Measurements from ENCODE around the gene AMER1. TPM values are rescaled to one million over a fixed set of nuclear protein-coding genes. Genes with fewer than 3 reads are reported as not detected.

AMER1 gene
- total RNA-seq, 1 experiment from 2014 or later: 6.5 TPM

GRCh38 chrX:64176876-64177275 lies 28.6 kb downstream of the AMER1 start:
- DNase-seq: no peak
- H3K27ac ChIP-seq: no peak overlapping the region
- POLR2A ChIA-PET (ENCODE audit: unreplicated experiment): no interaction called here
- no peak overlapping the region for H3K4me3 ChIP-seq
- H3K4me2 ChIP-seq: no peak overlapping the region
- H3K9me3 ChIP-seq (ENCODE audit: insufficient read depth, low read depth): no peaks in the 10 kb centered on the region
- CTCF ChIA-PET: no interaction called here
- no peaks in the 10 kb centered on the region for H3K4me1 ChIP-seq (replicated peaks; ENCODE audit: insufficient read depth)
- no peaks in the 10 kb centered on the region for H3K27me3 ChIP-seq (ENCODE audit: insufficient read depth, low read depth)
- no peaks in the 10 kb centered on the region for H3F3A ChIP-seq (ENCODE audit: insufficient read depth, low read depth)
- no peaks in the 10 kb centered on the region for H3K36me3 ChIP-seq (ENCODE audit: low read depth)
- H4K20me1 ChIP-seq (ENCODE audit: insufficient read depth): no peaks in the 10 kb centered on the region
- TF ChIP-seq EZH2 (IDR thresholded peaks at IDR 0.05; ENCODE audit: low read depth) (no peak), CTCF (conservative IDR thresholded peaks at IDR 0.05) (no peak)
- no peaks in the 10 kb centered on the region for H3K9me2 ChIP-seq (ENCODE audit: insufficient read depth)
- H3K79me2 ChIP-seq (ENCODE audit: low read depth): no peaks in the 10 kb centered on the region
- H2AFZ ChIP-seq: no peak overlapping the region
- BruUV-seq (replicated peaks): no TSS peak
- intact Hi-C loops (cut with micrococcal nuclease; ENCODE audit: unreplicated experiment): no loop called here

GRCh38 chrX:64169988-64170387 lies 35.5 kb downstream of the AMER1 start:
- BruUV-seq (replicated peaks): no TSS peak

GRCh38 chrX:64152857-64153256 lies 52.7 kb downstream of the AMER1 start:
- Histone ChIP-seq H3K9me3 (ENCODE audit: insufficient read depth, low read depth) (no peaks in the 10 kb centered on the region), H2AFZ (no peak overlapping the region), H3F3A (ENCODE audit: insufficient read depth, low read depth) (no peaks in the 10 kb centered on the region), H4K20me1 (ENCODE audit: insufficient read depth) (no peaks in the 10 kb centered on the region), H3K9me2 (ENCODE audit: insufficient read depth) (no peaks in the 10 kb centered on the region), H3K36me3 (ENCODE audit: low read depth) (no peaks in the 10 kb centered on the region), H3K27ac (no peak overlapping the region), H3K4me1 (replicated peaks; ENCODE audit: insufficient read depth) (no peaks in the 10 kb centered on the region), H3K4me3 (no peak overlapping the region), H3K4me2 (no peak overlapping the region), H3K27me3 (ENCODE audit: insufficient read depth, low read depth) (no peaks in the 10 kb centered on the region), H3K79me2 (ENCODE audit: low read depth) (no peaks in the 10 kb centered on the region)
- DNase-seq: no peak
- no peak for TF ChIP-seq CTCF (conservative IDR thresholded peaks at IDR 0.05)
- no peak for TF ChIP-seq EZH2 (IDR thresholded peaks at IDR 0.05; ENCODE audit: low read depth)
- BruUV-seq (replicated peaks): no TSS peak
- intact Hi-C loops (cut with micrococcal nuclease; ENCODE audit: unreplicated experiment): no loop called here
- ChIA-PET CTCF (no interaction called here), POLR2A (ENCODE audit: unreplicated experiment) (no interaction called here)

More at GRCh38 chrX:64169988-64170387, 35.5 kb downstream of the AMER1 start:
- Histone ChIP-seq H3K4me1 (replicated peaks; ENCODE audit: insufficient read depth) (no peaks in the 10 kb centered on the region), H3K27ac (no peak overlapping the region), H3K4me3 (no peak overlapping the region), H2AFZ (no peak overlapping the region), H3F3A (ENCODE audit: insufficient read depth, low read depth) (no peaks in the 10 kb centered on the region), H3K9me2 (ENCODE audit: insufficient read depth) (no peaks in the 10 kb centered on the region), H3K9me3 (ENCODE audit: insufficient read depth, low read depth) (no peaks in the 10 kb centered on the region), H4K20me1 (ENCODE audit: insufficient read depth) (no peaks in the 10 kb centered on the region), H3K27me3 (ENCODE audit: insufficient read depth, low read depth) (no peaks in the 10 kb centered on the region), H3K79me2 (ENCODE audit: low read depth) (no peaks in the 10 kb centered on the region), H3K4me2 (no peak overlapping the region), H3K36me3 (ENCODE audit: low read depth) (no peaks in the 10 kb centered on the region)
- intact Hi-C loops (cut with micrococcal nuclease; ENCODE audit: unreplicated experiment): no loop called here
- CTCF ChIA-PET: no interaction called here
- DNase-seq: no peak
- POLR2A ChIA-PET (ENCODE audit: unreplicated experiment): no interaction called here
- TF ChIP-seq CTCF (conservative IDR thresholded peaks at IDR 0.05) (no peak), EZH2 (IDR thresholded peaks at IDR 0.05; ENCODE audit: low read depth) (no peak)

All from PC-9 (cell line).